Measurements from ENCODE around the gene THTPA. TPM values are rescaled to one million over a fixed set of nuclear protein-coding genes. Genes with fewer than 3 reads are reported as not detected.

THTPA gene
- total and polyA plus RNA-seq, 2 of the 13 experiments (the other 11 are each of a cell fraction or from before 2014, with no cell fraction given): 7.4 to 8.7 TPM

- peak; percentile 55; the same call in 1 of the 2 replicates for TF ChIP-seq YEATS4 (CRISPR knock-in tag; IDR thresholded peaks at IDR 0.05; ENCODE audit: borderline replicate concordance)
- 0 out of 2 replicates have a peak, but pooled peaks have one; percentile 59 for TF ChIP-seq ZNF136 (CRISPR knock-in tag; IDR thresholded peaks at IDR 0.05; ENCODE audit: low read depth)
- TF ChIP-seq, protein P1, sequence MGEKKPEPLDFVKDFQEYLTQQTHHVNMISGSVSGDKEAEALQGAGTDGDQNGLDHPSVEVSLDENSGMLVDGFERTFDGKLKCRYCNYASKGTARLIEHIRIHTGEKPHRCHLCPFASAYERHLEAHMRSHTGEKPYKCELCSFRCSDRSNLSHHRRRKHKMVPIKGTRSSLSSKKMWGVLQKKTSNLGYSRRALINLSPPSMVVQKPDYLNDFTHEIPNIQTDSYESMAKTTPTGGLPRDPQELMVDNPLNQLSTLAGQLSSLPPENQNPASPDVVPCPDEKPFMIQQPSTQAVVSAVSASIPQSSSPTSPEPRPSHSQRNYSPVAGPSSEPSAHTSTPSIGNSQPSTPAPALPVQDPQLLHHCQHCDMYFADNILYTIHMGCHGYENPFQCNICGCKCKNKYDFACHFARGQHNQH (CRISPR knock-in tag; IDR thresholded peaks at IDR 0.05): peak; percentile 95
- peak; percentile 30 for TF ChIP-seq ARHGAP35 (CRISPR knock-in tag; IDR thresholded peaks at IDR 0.05; ENCODE audit: borderline replicate concordance)
- peak; percentile 86; the same call in 1 of the 2 replicates for TF ChIP-seq SIX1 (CRISPR knock-in tag; IDR thresholded peaks at IDR 0.05; ENCODE audit: borderline replicate concordance)
- TF ChIP-seq ZBTB7B (CRISPR knock-in tag; IDR thresholded peaks at IDR 0.05): peak; percentile 81
- TF ChIP-seq KIAA2018 (CRISPR knock-in tag; IDR thresholded peaks at IDR 0.05; ENCODE audit: borderline replicate concordance): no peak
- TF ChIP-seq GFI1 (CRISPR knock-in tag; IDR thresholded peaks at IDR 0.05; ENCODE audit: borderline replicate concordance): peak; percentile 60; the same call in 1 of the 2 replicates
- no peak; the same call in 1 of the 2 replicates for TF ChIP-seq TBX3 (IDR thresholded peaks at IDR 0.05; ENCODE audit: borderline replicate concordance)
- TF ChIP-seq HDAC2 (CRISPR knock-in tag; IDR thresholded peaks at IDR 0.05): peak; percentile 79; the same call in 1 of the 2 replicates
- TF ChIP-seq MXD4 (CRISPR knock-in tag; IDR thresholded peaks at IDR 0.05): 0 out of 2 replicates have a peak, but pooled peaks have one; percentile 59
- no peak for TF ChIP-seq MAFK (conservative IDR thresholded peaks at IDR 0.05 in 1 of 2, IDR thresholded peaks at IDR 0.05 in 1 of 2; ENCODE audit: low read length in 2 of 2)
- peak; percentile 53 for TF ChIP-seq CEBPG (CRISPR knock-in tag; IDR thresholded peaks at IDR 0.05)
- TF ChIP-seq ZNF496 (CRISPR knock-in tag; IDR thresholded peaks at IDR 0.05; ENCODE audit: insufficient replicate concordance): no peak
- TF ChIP-seq KDM4B (CRISPR knock-in tag; IDR thresholded peaks at IDR 0.05): no peak
- TF ChIP-seq ZNF232 (CRISPR knock-in tag; IDR thresholded peaks at IDR 0.05; ENCODE audit: borderline replicate concordance): 0 out of 2 replicates have a peak, but pooled peaks have one; percentile 34
- no peak for TF ChIP-seq ZNF326 (CRISPR knock-in tag; IDR thresholded peaks at IDR 0.05; ENCODE audit: borderline replicate concordance)
- no peak for TF ChIP-seq IRX3 (CRISPR knock-in tag; IDR thresholded peaks at IDR 0.05; ENCODE audit: borderline replicate concordance, low read depth)
- TF ChIP-seq ZNF766 (CRISPR knock-in tag; IDR thresholded peaks at IDR 0.05; ENCODE audit: borderline replicate concordance): peak; percentile 93; the same call in 1 of the 2 replicates
- no peak for TF ChIP-seq ZNF780A (CRISPR knock-in tag; IDR thresholded peaks at IDR 0.05)
Observed at GRCh38 chr14:23602181-23603095, 46.4 kb downstream of the THTPA start (continued).

All from HepG2 (cell line).